Testis (tissue), 3 donors: ENCODE results near the gene ASPA. TPM values are rescaled to one million over a fixed set of nuclear protein-coding genes. Genes with fewer than 3 reads are reported as not detected.

Source experiments
- DNase-seq: peaks from one replicate; pipeline ENCODE4 v3.0.0-alpha.2; 2019
- H3K27ac ChIP-seq, 2 donors: fragments of 200-600 bp; sonication (generic); one replicate each; pipeline ENCODE4 v1.5.1; 2019
- H3K27me3 ChIP-seq: fragments of 200-600 bp; sonication (generic); one replicate; pipeline ENCODE4 v1.5.1; 2019
- H3K36me3 ChIP-seq: fragments of 200-600 bp; sonication (generic); one replicate; pipeline ENCODE4 v1.5.1; 2017; ENCODE audit warnings: low read depth; ENCODE audit errors: missing control alignments
- H3K4me1 ChIP-seq: fragments of 200-600 bp; sonication (generic); one replicate; pipeline ENCODE4 v1.5.1; 2019
- H3K4me3 ChIP-seq, 2 donors: fragments of 200-600 bp; sonication (generic); one replicate each; pipeline ENCODE4 v1.5.1; 2017 to 2019
- H3K9me3 ChIP-seq: fragments of 200-600 bp; sonication (generic); one replicate; pipeline ENCODE4 v1.5.1; 2017
- POLR2A ChIP-seq: fragments of 450-650 bp; IDR thresholded peaks from one replicate; pipeline ENCODE4 v1.6.1; 2017; ENCODE audit warnings: antibody characterized with exemption, mild to moderate bottlenecking, moderate library complexity
- WGBS, 2 donors: methylation state at CpG; one replicate each; pipeline ENCODE4 v1.1.5; 2018; 5-methylcytosine and 5-hydroxymethylcytosine counted together
- intact Hi-C: fragments of 100-400 bp; cut with DNase I; formaldehyde crosslinking; loops from one replicate; pipeline ENCODE4 v1.15.1; 2023; ENCODE audit warnings: low total_unique reads
- polyA plus RNA-seq: library from polyadenylated mRNA; stranded (reverse); fragments of 350-450 nt; fragmentation: Illumina TruSeq; extraction: RNeasy Lipid Tissue Mini Kit (QIAGEN cat#74804); gene quantifications from one replicate; pipeline ENCODE4 v1.2.3, GENCODE V29; 2014; ENCODE audit warnings: low read depth, low replicate concordance; ENCODE audit not compliant: insufficient read depth
- total RNA-seq, 2 donors: library from RNA; depleted of rRNA; stranded (reverse); fragments of >200 nt; gene quantifications; one replicate each; pipeline ENCODE4 v1.2.3, GENCODE V29; 2016
- TF ChIP-seq, protein P1 (sequence below), 3 experiments: fragments of 450-650 bp in 2 of 3; fragments of 200-600 bp in 1 of 3; sonication (generic) in 1 of 3; IDR thresholded peaks; one replicate each; pipeline ENCODE4 v1.5.1; 2016 to 2019; ENCODE audit warnings: antibody characterized with exemption in 3 of 3, mild to moderate bottlenecking in 2 of 3, moderate library complexity in 1 of 3

The ASPA gene
- total and polyA plus RNA-seq, 3 donors from 2014 or later, result 5.0 to 16.1 (median 6.1) TPM

DNA sequence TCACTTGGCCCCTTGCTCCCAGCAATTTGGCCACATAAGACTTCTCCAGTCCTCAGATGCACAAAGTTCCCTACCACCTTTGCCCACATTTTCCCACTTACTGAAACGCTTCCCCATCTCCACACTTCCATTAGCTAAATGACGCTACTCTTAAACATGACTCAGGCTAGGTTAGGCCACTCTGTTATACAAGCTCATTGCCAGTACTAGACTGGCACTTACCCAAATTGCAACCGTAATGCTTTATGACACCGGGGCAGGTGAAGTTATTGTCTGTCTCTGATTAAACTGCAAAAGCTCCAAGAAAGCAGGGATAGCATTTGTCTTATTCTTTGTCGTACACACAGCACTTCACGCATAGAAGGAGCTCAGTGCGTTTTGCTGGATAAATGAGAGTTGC, 29.2 kb downstream of the ASPA start:
- no peak for TF ChIP-seq POLR2A
- TF ChIP-seq, protein P1, sequence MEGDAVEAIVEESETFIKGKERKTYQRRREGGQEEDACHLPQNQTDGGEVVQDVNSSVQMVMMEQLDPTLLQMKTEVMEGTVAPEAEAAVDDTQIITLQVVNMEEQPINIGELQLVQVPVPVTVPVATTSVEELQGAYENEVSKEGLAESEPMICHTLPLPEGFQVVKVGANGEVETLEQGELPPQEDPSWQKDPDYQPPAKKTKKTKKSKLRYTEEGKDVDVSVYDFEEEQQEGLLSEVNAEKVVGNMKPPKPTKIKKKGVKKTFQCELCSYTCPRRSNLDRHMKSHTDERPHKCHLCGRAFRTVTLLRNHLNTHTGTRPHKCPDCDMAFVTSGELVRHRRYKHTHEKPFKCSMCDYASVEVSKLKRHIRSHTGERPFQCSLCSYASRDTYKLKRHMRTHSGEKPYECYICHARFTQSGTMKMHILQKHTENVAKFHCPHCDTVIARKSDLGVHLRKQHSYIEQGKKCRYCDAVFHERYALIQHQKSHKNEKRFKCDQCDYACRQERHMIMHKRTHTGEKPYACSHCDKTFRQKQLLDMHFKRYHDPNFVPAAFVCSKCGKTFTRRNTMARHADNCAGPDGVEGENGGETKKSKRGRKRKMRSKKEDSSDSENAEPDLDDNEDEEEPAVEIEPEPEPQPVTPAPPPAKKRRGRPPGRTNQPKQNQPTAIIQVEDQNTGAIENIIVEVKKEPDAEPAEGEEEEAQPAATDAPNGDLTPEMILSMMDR (IDR thresholded peaks at IDR 0.05), result no peak
- Histone ChIP-seq H3K4me3 (no peak overlapping the region), H3K9me3 (no peaks in the 10 kb centered on the region), H3K4me1 (no peaks in the 10 kb centered on the region), H3K27ac (no peak overlapping the region), H3K36me3 (no peaks in the 10 kb centered on the region), H3K27me3 (no peaks in the 10 kb centered on the region)
- no peak for DNase-seq
- intact Hi-C loops, result no loop called here
- WGBS, 2 donors, result 93% methylated on average over 7 of the region's 7 CpGs

DNA sequence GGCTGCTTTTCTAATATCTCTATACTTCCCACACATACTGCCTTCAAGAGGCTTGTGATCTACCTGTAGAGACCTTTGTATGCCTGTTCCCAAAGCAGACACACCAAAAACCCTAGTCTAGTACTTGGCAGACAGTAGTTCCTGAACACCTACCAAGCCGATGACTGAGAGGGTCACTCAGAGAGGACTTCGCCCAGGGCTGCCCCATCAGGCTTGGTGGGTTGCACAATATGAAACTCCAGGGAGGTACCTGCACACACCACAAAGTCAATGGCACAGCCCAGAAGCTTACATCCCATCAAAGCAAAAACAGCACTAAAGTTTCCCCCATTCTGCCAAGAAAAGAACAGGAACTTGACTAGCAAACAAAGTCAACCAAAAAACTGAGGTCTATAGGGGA, 30.3 kb downstream of the ASPA start:
- intact Hi-C loops, result no loop called here
- H3K9me3 ChIP-seq, result no peaks in the 10 kb centered on the region
- no peaks in the 10 kb centered on the region for H3K27me3 ChIP-seq
- TF ChIP-seq POLR2A, result no peak
- H3K36me3 ChIP-seq, result no peaks in the 10 kb centered on the region
- no peak for DNase-seq
- H3K4me3 ChIP-seq, result no peak overlapping the region
- H3K27ac ChIP-seq, result no peak overlapping the region
- no peaks in the 10 kb centered on the region for H3K4me1 ChIP-seq
- WGBS, 2 donors, result 88 to 100% methylated on average over 2 of the region's 2 CpGs

DNA sequence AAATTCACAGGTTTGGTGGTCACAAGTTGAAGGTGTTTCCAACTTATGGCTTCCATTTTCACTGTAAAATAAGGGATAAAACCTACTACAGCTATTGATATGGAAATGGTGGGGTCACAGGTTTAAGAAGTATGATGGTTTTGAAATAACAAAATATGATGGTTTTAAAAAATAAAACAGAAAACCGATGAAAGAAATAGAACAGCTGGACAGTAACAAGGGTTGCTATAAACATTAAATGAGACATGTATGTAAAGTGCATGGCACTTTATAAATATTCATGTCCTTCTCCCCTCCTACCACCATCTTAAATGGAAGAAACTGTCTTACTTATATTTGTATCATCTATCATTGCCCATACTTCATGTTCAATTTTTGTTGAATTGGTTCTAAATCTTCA, 31.3 kb downstream of the ASPA start:
- peaks cover 2% of the 10 kb centered on the region for H3K4me1 ChIP-seq
- WGBS, 2 donors, result 64 to 65% methylated on average over 1 of the region's 1 CpG
- no peaks in the 10 kb centered on the region for H3K27me3 ChIP-seq
- TF ChIP-seq, protein P1 (IDR thresholded peaks at IDR 0.05), result no peak
- TF ChIP-seq POLR2A, result no peak
- no peak overlapping the region for H3K27ac ChIP-seq
- no peak for DNase-seq
- no peak overlapping the region for H3K4me3 ChIP-seq
- intact Hi-C loops, result no loop called here
- no peaks in the 10 kb centered on the region for H3K9me3 ChIP-seq
- H3K36me3 ChIP-seq, result no peaks in the 10 kb centered on the region

DNA sequence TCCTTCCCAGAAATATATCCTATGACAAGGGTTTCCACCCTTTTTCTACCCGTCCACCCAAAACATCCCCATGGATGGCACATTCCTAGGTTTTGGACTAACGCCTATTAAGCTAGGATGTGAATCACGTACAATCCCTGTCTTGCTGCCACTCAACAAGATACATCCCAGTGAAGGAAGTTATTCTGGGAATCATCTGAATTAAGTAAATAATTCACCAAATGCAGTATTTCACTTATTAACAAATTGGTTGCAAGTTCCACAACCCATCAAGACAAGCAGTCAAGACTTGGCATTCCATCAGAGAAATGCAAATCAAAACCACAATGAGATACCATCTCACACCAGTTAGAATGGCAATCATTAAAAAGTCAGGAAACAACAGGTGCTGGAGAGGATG, 32.1 kb downstream of the ASPA start:
- peaks cover 10% of the 10 kb centered on the region for H3K4me1 ChIP-seq
- no peaks in the 10 kb centered on the region for H3K9me3 ChIP-seq
- intact Hi-C loops, result no loop called here
- TF ChIP-seq, protein P1 (IDR thresholded peaks at IDR 0.05), result no peak
- TF ChIP-seq POLR2A, result no peak
- H3K36me3 ChIP-seq, result no peaks in the 10 kb centered on the region
- H3K4me3 ChIP-seq, result no peak overlapping the region
- H3K27ac ChIP-seq, result no peak overlapping the region
- WGBS, 2 donors, result 92% methylated on average over 3 of the region's 3 CpGs
- no peak for DNase-seq
- no peaks in the 10 kb centered on the region for H3K27me3 ChIP-seq

DNA sequence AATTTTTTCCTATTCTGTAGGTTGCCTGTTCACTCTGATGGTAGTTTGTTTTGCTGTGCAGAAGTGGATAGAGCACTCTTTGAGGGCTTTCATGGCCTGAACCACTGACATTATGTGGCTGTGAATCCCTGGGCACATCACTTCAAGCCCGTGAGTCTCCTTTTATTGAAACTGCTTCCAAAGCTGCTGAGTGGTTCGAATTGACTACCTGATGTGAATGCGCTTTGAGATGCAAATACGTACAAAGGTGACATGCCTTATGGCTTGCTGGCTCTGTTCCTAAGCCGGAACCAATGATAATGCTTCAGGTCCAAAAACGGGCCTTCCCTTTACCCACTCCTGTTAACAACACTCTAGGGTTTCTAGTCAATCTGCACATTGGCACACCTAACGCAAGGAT, 34.3 kb downstream of the ASPA start:
- Histone ChIP-seq H3K9me3 (no peaks in the 10 kb centered on the region), H3K4me1 (peaks cover 14% of the 10 kb centered on the region), H3K4me3 (no peak overlapping the region), H3K36me3 (no peaks in the 10 kb centered on the region), H3K27ac (no peak overlapping the region), H3K27me3 (no peaks in the 10 kb centered on the region)
- DNase-seq, result no peak
- WGBS, 2 donors, result 65 to 90% methylated on average over 5 to 7 of the region's 7 CpGs
- intact Hi-C loops, result no loop called here
- TF ChIP-seq, protein P1 (IDR thresholded peaks at IDR 0.05), result no peak
- TF ChIP-seq POLR2A, result no peak
